Brain microvascular endothelial cell (primary cell): ENCODE data around the gene TPRG1L.

ENCODE experiments used
- DNase-seq: peaks from one replicate; pipeline ENCODE4 v3.0.0-alpha.2; 2020
- H3K27ac ChIP-seq: fragments of 250-450 bp; sonication (Bioruptor Pico); 2 replicates; pipeline ENCODE4 v1.5.1; 2020; ENCODE audit warnings: mild to moderate bottlenecking, moderate library complexity
- H3K27me3 ChIP-seq: fragments of 250-450 bp; sonication (Bioruptor Pico); replicated peaks from 2 replicates; pipeline ENCODE4 v1.5.1; 2020; ENCODE audit warnings: mild to moderate bottlenecking
- H3K36me3 ChIP-seq: fragments of 250-450 bp; sonication (Bioruptor Pico); replicated peaks from 2 replicates; pipeline ENCODE4 v1.5.1; 2020; ENCODE audit warnings: mild to moderate bottlenecking
- H3K4me3 ChIP-seq: 2 replicates; pipeline ENCODE4 v1.5.1; 2011; ENCODE audit warnings: low read depth, mild to moderate bottlenecking, control low read depth, low read length, moderate library complexity
- in situ Hi-C: cut with HindIII; loops from 2 replicates; pipeline ENCODE4 v1.10.0; 2017; ENCODE audit warnings: low sequenced_read_pairs, low pct_ligation_motif_present
- TF ChIP-seq, protein P1 (sequence below): IDR thresholded peaks from 2 replicates; pipeline ENCODE4 v1.5.1; 2011; ENCODE audit warnings: low read depth, mild to moderate bottlenecking, moderate library complexity, low read length, control low read depth, inconsistent platforms; ENCODE audit errors: missing control alignments

TPRG1L gene

DNA sequence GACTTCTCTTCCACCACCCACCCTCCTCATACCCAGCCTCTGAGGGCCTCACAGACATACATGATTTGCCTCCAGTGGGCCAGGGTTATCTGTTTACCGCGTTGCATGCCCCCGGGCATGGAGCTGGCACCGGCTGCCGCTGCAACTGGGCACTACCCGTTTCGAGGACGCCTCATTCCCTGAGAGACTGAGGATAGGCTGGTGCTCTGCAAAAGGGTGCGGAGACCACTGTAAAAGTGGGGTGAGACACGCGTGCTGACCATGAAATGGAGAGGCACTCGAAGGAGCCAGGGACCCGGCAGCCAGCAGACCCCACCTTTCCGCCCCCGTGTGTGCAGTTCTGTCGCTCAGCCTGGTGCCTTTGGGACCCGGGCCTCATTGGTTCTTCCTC is 48.2 kb downstream of the TPRG1L start:
- TF ChIP-seq, protein P1, sequence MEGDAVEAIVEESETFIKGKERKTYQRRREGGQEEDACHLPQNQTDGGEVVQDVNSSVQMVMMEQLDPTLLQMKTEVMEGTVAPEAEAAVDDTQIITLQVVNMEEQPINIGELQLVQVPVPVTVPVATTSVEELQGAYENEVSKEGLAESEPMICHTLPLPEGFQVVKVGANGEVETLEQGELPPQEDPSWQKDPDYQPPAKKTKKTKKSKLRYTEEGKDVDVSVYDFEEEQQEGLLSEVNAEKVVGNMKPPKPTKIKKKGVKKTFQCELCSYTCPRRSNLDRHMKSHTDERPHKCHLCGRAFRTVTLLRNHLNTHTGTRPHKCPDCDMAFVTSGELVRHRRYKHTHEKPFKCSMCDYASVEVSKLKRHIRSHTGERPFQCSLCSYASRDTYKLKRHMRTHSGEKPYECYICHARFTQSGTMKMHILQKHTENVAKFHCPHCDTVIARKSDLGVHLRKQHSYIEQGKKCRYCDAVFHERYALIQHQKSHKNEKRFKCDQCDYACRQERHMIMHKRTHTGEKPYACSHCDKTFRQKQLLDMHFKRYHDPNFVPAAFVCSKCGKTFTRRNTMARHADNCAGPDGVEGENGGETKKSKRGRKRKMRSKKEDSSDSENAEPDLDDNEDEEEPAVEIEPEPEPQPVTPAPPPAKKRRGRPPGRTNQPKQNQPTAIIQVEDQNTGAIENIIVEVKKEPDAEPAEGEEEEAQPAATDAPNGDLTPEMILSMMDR: no peak
- in situ Hi-C loops: no loop called here
- DNase-seq: no peak
- Histone ChIP-seq H3K4me3 (no peak overlapping the region), H3K27me3 (no peaks in the 10 kb centered on the region), H3K36me3 (no peaks in the 10 kb centered on the region), H3K27ac (no peak overlapping the region)

DNA sequence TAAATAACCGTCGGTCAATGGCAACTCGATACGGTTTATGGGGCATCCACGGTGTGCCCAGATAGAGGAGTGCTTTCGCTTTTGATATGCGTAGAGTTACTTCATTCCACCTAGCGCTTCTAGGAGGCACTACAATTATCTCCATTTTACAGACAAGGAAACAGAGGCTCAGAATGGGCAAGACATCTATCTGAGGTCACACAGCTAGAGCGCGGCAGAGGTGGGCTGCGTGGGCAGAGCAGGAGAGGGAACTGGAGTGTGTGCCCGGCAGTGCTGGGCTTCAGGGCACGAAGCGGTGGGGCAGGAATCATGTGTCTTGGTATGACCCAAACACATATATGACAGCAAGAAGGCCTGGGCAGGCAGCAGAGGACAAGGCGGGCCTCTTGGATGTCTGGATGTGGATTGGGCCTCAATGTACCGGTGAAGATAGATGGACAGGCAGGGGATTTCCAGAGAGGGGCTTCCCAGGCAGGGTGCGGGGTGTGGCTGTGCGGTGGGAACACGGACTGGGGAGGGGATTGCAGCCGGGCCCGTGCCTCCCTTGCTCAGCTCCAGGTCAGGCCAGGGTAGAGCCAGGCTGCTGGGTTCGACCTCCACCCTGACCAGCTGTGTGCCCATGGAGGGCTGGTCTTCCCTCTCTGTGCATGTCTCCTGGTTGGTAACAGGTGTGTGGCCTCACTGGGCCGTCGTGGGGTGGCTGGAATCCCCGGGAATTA is 48.7 kb downstream of the TPRG1L start:
- no peak overlapping the region for H3K4me3 ChIP-seq
- no peak overlapping the region for H3K27ac ChIP-seq
- TF ChIP-seq, protein P1: no peak
- DNase-seq: no peak
- in situ Hi-C loops: no loop called here
- no peaks in the 10 kb centered on the region for H3K36me3 ChIP-seq
- no peaks in the 10 kb centered on the region for H3K27me3 ChIP-seq

DNA sequence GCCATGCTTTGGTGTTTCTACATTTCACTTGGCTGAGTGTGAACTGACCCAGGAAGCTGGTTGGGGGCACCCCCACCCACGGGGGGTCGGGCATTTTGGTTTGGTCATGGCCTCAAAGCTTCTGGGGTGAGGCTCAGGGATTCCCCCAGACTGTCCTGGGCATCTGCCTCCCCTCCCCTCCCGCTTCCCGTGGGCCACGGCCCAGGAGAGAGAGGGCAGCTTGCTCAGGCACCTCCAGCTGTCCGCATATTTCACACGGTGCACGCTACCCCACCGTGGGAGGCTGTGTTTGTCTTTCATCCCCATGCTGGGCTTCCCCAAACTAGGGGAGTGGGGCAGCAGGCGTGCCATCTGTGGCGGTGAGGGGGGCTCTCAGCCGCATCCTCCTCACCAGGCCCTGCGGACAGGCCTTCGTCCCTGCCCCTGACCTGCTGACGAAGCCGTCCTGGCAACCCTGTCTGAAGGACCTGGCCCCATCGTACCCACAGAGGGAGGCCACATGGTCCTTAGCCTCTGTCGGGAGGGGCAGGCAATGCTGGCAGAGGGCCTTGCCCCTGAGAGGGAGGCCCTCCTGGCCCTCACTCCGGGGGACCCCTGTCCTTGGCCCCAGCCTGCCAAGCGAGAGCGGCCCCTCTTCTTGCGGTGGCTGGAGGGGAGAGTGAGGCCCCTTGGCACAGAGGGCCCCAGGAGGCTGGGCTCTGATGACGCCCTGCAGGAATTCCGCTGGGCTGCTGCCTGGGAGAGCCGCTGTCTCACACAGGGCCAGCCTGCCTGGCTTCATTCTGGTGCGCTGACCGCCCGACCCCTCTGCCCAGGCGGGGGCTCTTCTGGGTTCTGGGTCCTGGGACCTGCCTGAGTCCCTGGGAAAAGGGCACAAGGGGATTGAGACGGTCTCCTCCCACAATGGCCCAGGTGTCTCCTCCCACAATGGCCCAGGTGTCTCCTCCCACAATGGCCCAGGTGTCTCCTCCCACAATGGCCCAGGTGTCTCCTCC is 49.6 kb downstream of the TPRG1L start:
- TF ChIP-seq, protein P1: no peak
- Histone ChIP-seq H3K27ac (no peak overlapping the region), H3K27me3 (no peaks in the 10 kb centered on the region), H3K36me3 (no peaks in the 10 kb centered on the region), H3K4me3 (no peak overlapping the region)
- DNase-seq: no peak
- in situ Hi-C loops: no loop called here

DNA sequence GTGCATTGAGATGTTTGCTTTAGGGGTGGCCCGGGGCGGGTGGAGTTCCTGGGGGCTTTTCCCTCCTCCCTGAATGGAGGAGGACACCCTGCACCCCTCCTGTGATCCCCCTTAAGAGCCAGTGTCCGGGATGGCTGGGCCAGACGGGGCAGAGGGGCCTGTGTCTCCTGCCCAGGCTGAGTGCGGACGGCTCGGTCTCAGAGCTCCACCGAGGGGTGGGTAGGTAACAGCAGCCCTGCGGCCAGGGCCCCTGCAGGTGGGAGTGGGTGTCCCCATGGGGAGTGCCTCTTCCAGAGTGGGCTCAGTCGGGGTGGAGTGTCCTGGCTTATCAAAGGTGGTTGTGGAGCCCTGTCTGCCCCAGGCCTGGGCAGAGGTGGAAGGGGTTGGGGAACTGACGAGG is 50.6 kb downstream of the TPRG1L start:
- no peak overlapping the region for H3K4me3 ChIP-seq
- TF ChIP-seq, protein P1: no peak
- DNase-seq: no peak
- H3K27me3 ChIP-seq: no peaks in the 10 kb centered on the region
- no peaks in the 10 kb centered on the region for H3K36me3 ChIP-seq
- in situ Hi-C loops: no loop called here
- H3K27ac ChIP-seq: no peak overlapping the region

DNA sequence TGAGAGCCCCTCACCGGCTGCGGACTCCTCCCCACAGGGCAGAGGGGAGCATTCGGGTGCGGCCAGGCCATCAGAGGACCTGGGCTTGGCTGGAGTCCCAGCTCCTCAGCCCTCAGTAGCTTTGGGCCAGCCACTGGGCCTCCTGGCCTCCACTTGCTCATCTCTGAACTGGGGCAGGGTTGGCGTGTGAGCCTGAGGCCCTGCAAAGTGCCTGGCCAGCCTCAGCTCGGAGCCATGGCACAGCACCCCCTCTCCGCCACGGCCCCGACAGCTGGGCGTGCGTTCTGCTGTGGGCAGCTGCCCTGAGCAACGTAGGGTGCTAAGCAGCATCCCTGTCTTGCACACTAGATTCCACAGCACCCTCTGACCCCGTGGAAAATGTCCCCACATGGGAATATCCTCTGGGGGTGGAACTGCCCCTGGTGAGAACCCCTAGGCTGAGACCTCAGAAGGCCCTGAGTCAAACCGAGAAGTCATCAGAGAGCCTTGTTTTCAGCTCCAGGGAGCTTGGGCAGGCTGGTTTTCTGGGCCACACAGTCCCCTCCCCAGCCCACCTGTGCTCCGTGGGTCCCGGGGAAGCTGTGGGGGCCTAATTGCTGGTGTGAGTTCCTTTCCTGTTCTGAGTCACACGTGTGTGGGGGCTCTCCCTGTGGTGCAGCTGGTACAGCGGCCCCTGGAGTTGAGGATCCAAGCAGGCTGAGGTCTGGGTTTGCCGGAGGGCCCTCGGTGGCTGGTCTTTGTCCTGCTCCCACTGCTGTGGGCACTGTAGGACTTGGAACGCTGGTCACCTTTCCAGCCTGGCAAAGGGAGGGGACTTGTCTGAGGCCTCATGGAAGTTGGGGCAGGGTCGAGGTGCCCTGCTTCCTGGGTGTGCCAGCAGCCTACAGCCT is 52.0 kb downstream of the TPRG1L start:
- DNase-seq: no peak
- no peak overlapping the region for H3K27ac ChIP-seq
- in situ Hi-C loops: no loop called here
- TF ChIP-seq, protein P1: no peak
- H3K4me3 ChIP-seq: no peak overlapping the region
- no peaks in the 10 kb centered on the region for H3K27me3 ChIP-seq
- H3K36me3 ChIP-seq: no peaks in the 10 kb centered on the region
